ENCODE measurements around the gene EPHA4.

EPHA4 gene

GRCh38 chr2:221568299-221568698 lies 3.8 kb downstream of the EPHA4 start:
- WGBS (ENCODE audit: insufficient coverage), result 100% methylated on average over 2 of the region's 3 CpGs

GRCh38 chr2:221567809-221568208 lies 4.3 kb downstream of the EPHA4 start:
- POLR2A ChIA-PET, result no interaction called here
- Histone ChIP-seq H3K9me3 (ENCODE audit: control extremely low read depth in 1 of 5, control insufficient read depth in 4 of 5, insufficient read depth in 2 of 5, low read depth in 1 of 5, low read length in 4 of 5) (no peaks in the 10 kb centered on the region), H3K27me3 (replicated peaks in 2 of 5; ENCODE audit: control insufficient read depth in 4 of 5, insufficient read depth in 5 of 5, low read length in 4 of 5) (peaks cover 4 to 56% (median 40%) of the 10 kb centered on the region in 5 experiments), H3K36me3 (ENCODE audit: control insufficient read depth in 4 of 4, insufficient read depth in 4 of 4, low read length in 3 of 4) (no peaks in the 10 kb centered on the region), H3K4me3 (ENCODE audit: control insufficient read depth in 1 of 7, extremely low read depth in 1 of 7, insufficient read depth in 4 of 7, low read depth in 2 of 7, low read length in 6 of 7) (no peak overlapping the region), H3K4me1 (ENCODE audit: control extremely low read depth in 1 of 4, control insufficient read depth in 4 of 4, insufficient read depth in 4 of 4, low read length in 3 of 4) (peaks cover 0 to 26% (median 18%) of the 10 kb centered on the region in 4 experiments), H3K27ac (ENCODE audit: insufficient read depth in 1 of 2, low read depth in 1 of 2, low read length in 2 of 2, poor library complexity in 1 of 2, severe bottlenecking in 2 of 2) (no peak overlapping the region)
- CTCF ChIA-PET, result no interaction called here
- no peak for DNase-seq
- WGBS (ENCODE audit: insufficient coverage), result no CpG with 5 or more reads among the region's 1 CpG

More at GRCh38 chr2:221568299-221568698, 3.8 kb downstream of the EPHA4 start:
- ChIA-PET CTCF (no interaction called here), POLR2A (no interaction called here)
- Histone ChIP-seq H3K4me3 (ENCODE audit: control insufficient read depth in 1 of 7, extremely low read depth in 1 of 7, insufficient read depth in 4 of 7, low read depth in 2 of 7, low read length in 6 of 7) (no peak overlapping the region), H3K36me3 (ENCODE audit: control insufficient read depth in 4 of 4, insufficient read depth in 4 of 4, low read length in 3 of 4) (no peaks in the 10 kb centered on the region), H3K4me1 (ENCODE audit: control extremely low read depth in 1 of 4, control insufficient read depth in 4 of 4, insufficient read depth in 4 of 4, low read length in 3 of 4) (peaks cover 0 to 31% (median 23%) of the 10 kb centered on the region in 4 experiments), H3K27me3 (replicated peaks in 2 of 5; ENCODE audit: control insufficient read depth in 4 of 5, insufficient read depth in 5 of 5, low read length in 4 of 5) (peaks cover 4 to 61% (median 42%) of the 10 kb centered on the region in 5 experiments), H3K9me3 (ENCODE audit: control extremely low read depth in 1 of 5, control insufficient read depth in 4 of 5, insufficient read depth in 2 of 5, low read depth in 1 of 5, low read length in 4 of 5) (no peaks in the 10 kb centered on the region), H3K27ac (ENCODE audit: insufficient read depth in 1 of 2, low read depth in 1 of 2, low read length in 2 of 2, poor library complexity in 1 of 2, severe bottlenecking in 2 of 2) (no peak overlapping the region)
- DNase-seq, result no peak

GRCh38 chr2:221567231-221567760 lies 4.8 kb downstream of the EPHA4 start:
- Histone ChIP-seq H3K27ac (ENCODE audit: insufficient read depth in 1 of 2, low read depth in 1 of 2, low read length in 2 of 2, poor library complexity in 1 of 2, severe bottlenecking in 2 of 2) (no peak overlapping the region), H3K4me3 (ENCODE audit: control insufficient read depth in 1 of 7, extremely low read depth in 1 of 7, insufficient read depth in 4 of 7, low read depth in 2 of 7, low read length in 6 of 7) (no peak overlapping the region), H3K27me3 (replicated peaks in 2 of 5; ENCODE audit: control insufficient read depth in 4 of 5, insufficient read depth in 5 of 5, low read length in 4 of 5) (peaks cover 4 to 56% (median 40%) of the 10 kb centered on the region in 5 experiments), H3K9me3 (ENCODE audit: control extremely low read depth in 1 of 5, control insufficient read depth in 4 of 5, insufficient read depth in 2 of 5, low read depth in 1 of 5, low read length in 4 of 5) (no peaks in the 10 kb centered on the region), H3K36me3 (ENCODE audit: control insufficient read depth in 4 of 4, insufficient read depth in 4 of 4, low read length in 3 of 4) (no peaks in the 10 kb centered on the region), H3K4me1 (ENCODE audit: control extremely low read depth in 1 of 4, control insufficient read depth in 4 of 4, insufficient read depth in 4 of 4, low read length in 3 of 4) (peaks cover 0 to 21% (median 13%) of the 10 kb centered on the region in 4 experiments)
- WGBS (ENCODE audit: insufficient coverage), result 100% methylated on average over 2 of the region's 3 CpGs
- ChIA-PET POLR2A (no interaction called here), CTCF (no interaction called here)
- no peak for DNase-seq

GRCh38 chr2:221563270-221563985 lies 8.7 kb downstream of the EPHA4 start:
- no peaks in the 10 kb centered on the region for H3K9me3 ChIP-seq (ENCODE audit: control extremely low read depth in 1 of 5, control insufficient read depth in 4 of 5, insufficient read depth in 2 of 5, low read depth in 1 of 5, low read length in 4 of 5)
- no peak overlapping the region for H3K27ac ChIP-seq (ENCODE audit: insufficient read depth in 1 of 2, low read depth in 1 of 2, low read length in 2 of 2, poor library complexity in 1 of 2, severe bottlenecking in 2 of 2)
- H3K27me3 ChIP-seq (replicated peaks in 2 of 5; ENCODE audit: control insufficient read depth in 4 of 5, insufficient read depth in 5 of 5, low read length in 4 of 5), result peaks cover 0 to 20% (median 16%) of the 10 kb centered on the region in 5 experiments
- no peaks in the 10 kb centered on the region for H3K36me3 ChIP-seq (ENCODE audit: control insufficient read depth in 4 of 4, insufficient read depth in 4 of 4, low read length in 3 of 4)
- ChIA-PET POLR2A (no interaction called here), CTCF (interaction anchor here (2.9 kb wide), 1 partner anchor 10 kb away, joined by 6 read pairs; the partner anchor contains the start of gene EPHA4)
- WGBS (ENCODE audit: insufficient coverage), result 96% methylated on average over 13 of the region's 14 CpGs
- DNase-seq, result no peak
- H3K4me1 ChIP-seq (ENCODE audit: control extremely low read depth in 1 of 4, control insufficient read depth in 4 of 4, insufficient read depth in 4 of 4, low read length in 3 of 4), result peaks cover 0 to 4% (median 0%) of the 10 kb centered on the region in 4 experiments
- no peak overlapping the region for H3K4me3 ChIP-seq (ENCODE audit: control insufficient read depth in 1 of 7, extremely low read depth in 1 of 7, insufficient read depth in 4 of 7, low read depth in 2 of 7, low read length in 6 of 7)

DNA sequence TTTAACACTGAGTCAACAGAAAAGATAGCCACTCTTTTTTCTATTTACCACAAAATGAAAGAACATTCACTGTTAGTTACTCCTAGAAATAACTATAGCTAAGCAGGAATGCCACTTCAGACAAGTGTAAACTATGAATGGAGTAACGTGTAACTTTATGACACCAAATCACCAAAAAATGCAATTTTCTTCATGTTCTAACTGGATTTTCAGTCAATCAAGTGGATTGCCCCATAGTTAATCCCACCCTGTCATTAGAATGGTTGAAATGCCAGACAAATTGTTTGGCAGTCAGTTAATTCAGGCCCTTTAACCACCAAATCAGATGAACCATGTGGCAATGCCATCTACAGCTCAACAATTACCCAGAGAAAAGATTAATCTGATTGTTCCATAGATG lies 9.9 kb downstream of the EPHA4 start:
- H3K36me3 ChIP-seq (ENCODE audit: control insufficient read depth in 4 of 4, insufficient read depth in 4 of 4, low read length in 3 of 4), result no peaks in the 10 kb centered on the region
- no peak overlapping the region for H3K27ac ChIP-seq (ENCODE audit: insufficient read depth in 1 of 2, low read depth in 1 of 2, low read length in 2 of 2, poor library complexity in 1 of 2, severe bottlenecking in 2 of 2)
- POLR2A ChIA-PET, result no interaction called here
- no peaks in the 10 kb centered on the region for H3K9me3 ChIP-seq (ENCODE audit: control extremely low read depth in 1 of 5, control insufficient read depth in 4 of 5, insufficient read depth in 2 of 5, low read depth in 1 of 5, low read length in 4 of 5)
- no peak overlapping the region for H3K4me3 ChIP-seq (ENCODE audit: control insufficient read depth in 1 of 7, extremely low read depth in 1 of 7, insufficient read depth in 4 of 7, low read depth in 2 of 7, low read length in 6 of 7)
- H3K4me1 ChIP-seq (ENCODE audit: control extremely low read depth in 1 of 4, control insufficient read depth in 4 of 4, insufficient read depth in 4 of 4, low read length in 3 of 4), result peaks cover 0 to 4% (median 0%) of the 10 kb centered on the region in 4 experiments
- CTCF ChIA-PET, result no interaction called here
- DNase-seq, result no peak
- peaks cover 0 to 11% (median 5%) of the 10 kb centered on the region in 5 experiments for H3K27me3 ChIP-seq (replicated peaks in 2 of 5; ENCODE audit: control insufficient read depth in 4 of 5, insufficient read depth in 5 of 5, low read length in 4 of 5)
- no CpG with 5 or more reads among the region's 1 CpG for WGBS (ENCODE audit: insufficient coverage)

DNA sequence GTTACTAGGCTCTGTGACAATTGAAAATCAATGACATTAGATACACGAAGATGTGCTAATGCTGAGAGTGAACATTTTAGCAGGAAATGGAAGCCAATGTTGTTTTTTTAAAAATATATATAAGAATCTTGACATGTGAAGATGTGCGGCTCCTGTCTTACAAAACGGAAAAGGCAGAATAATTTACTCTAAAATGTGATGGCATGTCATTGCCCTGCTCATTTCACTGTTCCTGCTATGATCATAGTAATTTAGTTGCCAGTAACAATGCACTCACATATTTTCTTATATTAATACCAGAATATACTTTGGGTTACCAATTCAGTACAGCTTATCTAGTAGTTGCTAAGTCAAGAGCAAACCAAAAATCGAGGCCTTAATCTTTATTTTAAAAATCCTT lies 10.3 kb downstream of the EPHA4 start:
- H3K9me3 ChIP-seq (ENCODE audit: control extremely low read depth in 1 of 5, control insufficient read depth in 4 of 5, insufficient read depth in 2 of 5, low read depth in 1 of 5, low read length in 4 of 5), result no peaks in the 10 kb centered on the region
- H3K4me1 ChIP-seq (ENCODE audit: control extremely low read depth in 1 of 4, control insufficient read depth in 4 of 4, insufficient read depth in 4 of 4, low read length in 3 of 4), result peaks cover 0 to 4% (median 0%) of the 10 kb centered on the region in 4 experiments
- DNase-seq, result no peak
- ChIA-PET POLR2A (no interaction called here), CTCF (no interaction called here)
- no peak overlapping the region for H3K27ac ChIP-seq (ENCODE audit: insufficient read depth in 1 of 2, low read depth in 1 of 2, low read length in 2 of 2, poor library complexity in 1 of 2, severe bottlenecking in 2 of 2)
- WGBS (ENCODE audit: insufficient coverage), result 100% methylated on average over 2 of the region's 4 CpGs
- no peak overlapping the region for H3K4me3 ChIP-seq (ENCODE audit: control insufficient read depth in 1 of 7, extremely low read depth in 1 of 7, insufficient read depth in 4 of 7, low read depth in 2 of 7, low read length in 6 of 7)
- H3K27me3 ChIP-seq (replicated peaks in 2 of 5; ENCODE audit: control insufficient read depth in 4 of 5, insufficient read depth in 5 of 5, low read length in 4 of 5), result peaks cover 0 to 9% (median under 1%) of the 10 kb centered on the region in 5 experiments
- no peaks in the 10 kb centered on the region for H3K36me3 ChIP-seq (ENCODE audit: control insufficient read depth in 4 of 4, insufficient read depth in 4 of 4, low read length in 3 of 4)

DNA sequence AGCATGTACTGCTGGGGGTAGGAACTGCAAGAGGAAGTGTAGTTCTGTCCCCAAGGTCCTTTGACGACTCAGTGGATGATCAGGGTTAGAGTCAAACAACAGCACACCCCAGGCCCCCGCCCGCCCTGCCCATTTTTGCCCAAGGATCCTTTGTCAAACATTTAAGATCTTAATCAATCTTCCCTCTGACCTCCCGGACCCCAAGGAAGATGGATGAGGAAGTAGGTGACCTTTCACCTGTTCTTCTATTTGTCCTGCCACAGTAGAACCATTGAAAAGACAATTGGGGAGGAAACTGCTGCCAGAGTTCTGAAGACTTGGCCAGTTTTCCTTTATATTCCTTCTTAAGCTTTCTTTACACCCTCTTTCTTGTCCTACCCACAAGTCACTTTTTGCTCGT lies 12.1 kb downstream of the EPHA4 start:
- ChIA-PET CTCF (interaction anchor here (2.2 kb wide), 1 partner anchor 15 kb away, joined by 7 read pairs; no protein-coding TSS in a partner anchor), POLR2A (no interaction called here)
- peaks cover 0 to 3% (median 0%) of the 10 kb centered on the region in 5 experiments for H3K27me3 ChIP-seq (replicated peaks in 2 of 5; ENCODE audit: control insufficient read depth in 4 of 5, insufficient read depth in 5 of 5, low read length in 4 of 5)
- 86% methylated on average over 1 of the region's 5 CpGs for WGBS (ENCODE audit: insufficient coverage)
- H3K36me3 ChIP-seq (ENCODE audit: control insufficient read depth in 4 of 4, insufficient read depth in 4 of 4, low read length in 3 of 4), result no peaks in the 10 kb centered on the region
- no peak for DNase-seq
- H3K9me3 ChIP-seq (ENCODE audit: control extremely low read depth in 1 of 5, control insufficient read depth in 4 of 5, insufficient read depth in 2 of 5, low read depth in 1 of 5, low read length in 4 of 5), result no peaks in the 10 kb centered on the region
- H3K4me3 ChIP-seq (ENCODE audit: control insufficient read depth in 1 of 7, extremely low read depth in 1 of 7, insufficient read depth in 4 of 7, low read depth in 2 of 7, low read length in 6 of 7), result no peak overlapping the region
- no peak overlapping the region for H3K27ac ChIP-seq (ENCODE audit: insufficient read depth in 1 of 2, low read depth in 1 of 2, low read length in 2 of 2, poor library complexity in 1 of 2, severe bottlenecking in 2 of 2)
- peaks cover 0 to 4% (median 0%) of the 10 kb centered on the region in 4 experiments for H3K4me1 ChIP-seq (ENCODE audit: control extremely low read depth in 1 of 4, control insufficient read depth in 4 of 4, insufficient read depth in 4 of 4, low read length in 3 of 4)

Data from common myeloid progenitor, CD34-positive (primary cell).